ENCODE measurements around the gene AGAP1. TPM values are rescaled to one million over a fixed set of nuclear protein-coding genes. Genes with fewer than 3 reads are reported as not detected.
A peak's percentile ranks its signal among the peaks of the same experiment; 100 is the strongest.

Gene AGAP1
- total RNA-seq, 1 donor from 2014 or later = 39.0 TPM

- no peak for DNase-seq (ENCODE audit: low spot score)
Measured at GRCh38 chr2:236078297-236079255, 584.7 kb downstream of the AGAP1 start.

GRCh38 chr2:236080412-236080811 lies 586.6 kb downstream of the AGAP1 start:
- Mint-ChIP-seq H3K36me3 (ENCODE audit: low read depth) (peaks cover 1% of the 10 kb centered on the region), H3K4me3 (ENCODE audit: unreplicated experiment) (no peak overlapping the region), H3K9me3 (ENCODE audit: low read depth) (peaks cover 6% of the 10 kb centered on the region), H3K27ac (ENCODE audit: unreplicated experiment) (no peak overlapping the region), H3K27me3 (ENCODE audit: low read depth) (no peaks in the 10 kb centered on the region), H3K4me1 (ENCODE audit: low read depth) (peaks cover 24% of the 10 kb centered on the region)
- TF ChIP-seq CTCF (IDR thresholded peaks at IDR 0.05) = no peak
- DNase-seq (ENCODE audit: low spot score) = no peak

More at GRCh38 chr2:236078297-236079255, 584.7 kb downstream of the AGAP1 start:
- Mint-ChIP-seq H3K27ac (ENCODE audit: unreplicated experiment) (peak overlapping the region; percentile 36), H3K4me1 (ENCODE audit: low read depth) (peaks cover 24% of the 10 kb centered on the region), H3K27me3 (ENCODE audit: low read depth) (no peaks in the 10 kb centered on the region), H3K4me3 (ENCODE audit: unreplicated experiment) (no peak overlapping the region), H3K9me3 (ENCODE audit: low read depth) (peaks cover 6% of the 10 kb centered on the region), H3K36me3 (ENCODE audit: low read depth) (peaks cover 1% of the 10 kb centered on the region)
- TF ChIP-seq CTCF (IDR thresholded peaks at IDR 0.05) = no peak

GRCh38 chr2:236081171-236081570 lies 587.3 kb downstream of the AGAP1 start:
- Mint-ChIP-seq H3K4me1 (ENCODE audit: low read depth) (peaks cover 29% of the 10 kb centered on the region), H3K4me3 (ENCODE audit: unreplicated experiment) (no peak overlapping the region), H3K27ac (ENCODE audit: unreplicated experiment) (no peak overlapping the region), H3K27me3 (ENCODE audit: low read depth) (no peaks in the 10 kb centered on the region), H3K9me3 (ENCODE audit: low read depth) (peaks cover 6% of the 10 kb centered on the region), H3K36me3 (ENCODE audit: low read depth) (peaks cover 1% of the 10 kb centered on the region)
- DNase-seq (ENCODE audit: low spot score) = no peak
- TF ChIP-seq CTCF (IDR thresholded peaks at IDR 0.05) = no peak

GRCh38 chr2:236082061-236082460 lies 588.2 kb downstream of the AGAP1 start:
- DNase-seq (ENCODE audit: low spot score) = no peak
- no peak overlapping the region for H3K27ac Mint-ChIP-seq (ENCODE audit: unreplicated experiment)
- no peaks in the 10 kb centered on the region for H3K27me3 Mint-ChIP-seq (ENCODE audit: low read depth)
- H3K9me3 Mint-ChIP-seq (ENCODE audit: low read depth) = peaks cover 6% of the 10 kb centered on the region
- TF ChIP-seq CTCF (IDR thresholded peaks at IDR 0.05) = no peak
- H3K4me3 Mint-ChIP-seq (ENCODE audit: unreplicated experiment) = no peak overlapping the region
- H3K4me1 Mint-ChIP-seq (ENCODE audit: low read depth) = peaks cover 32% of the 10 kb centered on the region
- H3K36me3 Mint-ChIP-seq (ENCODE audit: low read depth) = peaks cover 1% of the 10 kb centered on the region

- peaks cover 20% of the 10 kb centered on the region for H3K4me1 Mint-ChIP-seq (ENCODE audit: low read depth)
- no peak overlapping the region for H3K4me3 Mint-ChIP-seq (ENCODE audit: unreplicated experiment)
- H3K27ac Mint-ChIP-seq (ENCODE audit: unreplicated experiment) = no peak overlapping the region
- DNase-seq (ENCODE audit: low spot score) = no peak
- peaks cover 1% of the 10 kb centered on the region for H3K36me3 Mint-ChIP-seq (ENCODE audit: low read depth)
- H3K9me3 Mint-ChIP-seq (ENCODE audit: low read depth) = peaks cover 6% of the 10 kb centered on the region
- H3K27me3 Mint-ChIP-seq (ENCODE audit: low read depth) = no peaks in the 10 kb centered on the region
- no peak for TF ChIP-seq CTCF (IDR thresholded peaks at IDR 0.05)
Measured at GRCh38 chr2:236083934-236084333, 590.1 kb downstream of the AGAP1 start.
